HG02970 (cell line): Measurements from ENCODE around the gene ARHGAP10.

Source experiments
- ATAC-seq: cut with Tn5 transposase; IDR thresholded peaks from one replicate; pipeline ENCODE4 v1.9.1; 2021; ENCODE audit warnings: mild to moderate bottlenecking, moderate library complexity, moderate number of reproducible peaks; ENCODE audit not compliant: unreplicated experiment, low FRiP score

The ARHGAP10 gene

DNA sequence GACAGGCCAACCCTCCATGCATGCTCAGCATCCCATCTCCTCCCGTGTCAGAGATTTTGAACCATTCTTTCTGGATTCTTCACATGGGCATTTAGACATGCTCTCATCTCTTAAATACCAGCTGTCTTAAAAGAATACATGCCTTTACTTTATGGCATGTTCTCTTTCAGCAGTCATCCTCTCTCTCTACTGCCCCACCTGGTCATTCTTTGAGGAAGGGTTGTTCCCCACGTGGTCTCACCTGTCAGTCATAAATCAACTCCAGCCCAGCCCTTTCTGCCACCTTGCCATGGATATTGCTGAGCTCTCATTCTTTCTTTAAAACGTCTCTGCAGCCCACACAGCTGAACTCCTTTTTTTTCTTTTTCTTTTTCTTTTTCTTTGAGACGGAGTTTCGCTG is 111.3 kb downstream of the ARHGAP10 start:
- no peak for ATAC-seq

DNA sequence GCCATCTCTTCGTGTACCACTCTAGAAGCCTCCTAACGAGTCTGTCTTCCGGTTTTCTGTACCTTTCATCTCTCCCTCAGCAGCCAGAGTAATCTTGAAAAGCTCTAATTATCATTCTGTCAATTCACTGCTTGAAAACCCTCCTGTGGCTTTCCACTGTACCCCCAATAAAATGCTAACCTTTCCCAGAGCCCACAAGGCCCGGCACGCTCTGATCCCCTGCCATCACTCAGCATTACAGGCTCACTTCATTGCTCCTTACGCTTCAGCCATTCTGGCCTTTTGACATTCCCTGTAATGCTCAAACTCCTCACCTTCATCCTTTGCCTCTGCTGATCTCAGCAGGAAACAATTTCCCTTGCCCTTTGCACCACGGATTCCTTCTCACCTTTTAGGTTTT is 112.9 kb downstream of the ARHGAP10 start:
- no peak for ATAC-seq

DNA sequence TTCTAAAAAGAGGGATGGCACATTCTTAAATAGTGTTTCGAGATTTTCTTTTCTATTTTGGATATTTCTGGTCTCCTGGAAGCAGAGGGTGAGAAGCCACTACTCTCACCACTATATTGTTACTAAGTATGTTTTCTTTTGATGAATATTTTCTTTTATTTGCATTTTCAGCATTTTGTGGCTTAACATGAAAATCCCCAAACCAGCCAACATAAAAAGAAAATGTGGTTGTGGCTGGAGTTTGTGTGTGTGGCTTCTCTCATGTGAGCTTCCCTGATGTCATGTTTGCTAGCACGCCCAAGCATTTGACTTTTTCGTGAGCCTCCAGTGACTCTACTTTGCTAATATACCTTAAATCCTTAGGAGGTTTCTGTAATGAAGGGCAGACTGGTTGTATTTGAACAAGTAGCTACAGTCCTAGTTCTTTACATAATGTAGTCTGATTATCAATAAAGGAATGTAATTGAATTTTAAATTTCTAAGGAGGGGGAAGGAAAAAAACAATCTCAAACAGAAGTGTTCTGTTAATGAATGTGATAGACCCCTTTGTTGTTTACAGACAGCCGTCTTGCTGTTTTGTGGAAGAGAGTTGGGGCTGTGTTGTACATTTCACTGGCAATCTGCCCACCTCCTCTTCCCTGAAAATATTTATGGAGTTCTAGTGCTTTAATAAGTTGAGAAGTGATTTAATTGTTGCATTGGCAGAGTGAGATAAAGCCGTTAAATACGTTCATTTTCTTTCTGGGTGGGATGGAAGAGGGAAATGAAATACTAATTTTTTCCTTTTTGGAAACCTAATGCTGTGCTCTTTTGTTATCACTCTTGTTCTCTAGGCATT is 114.6 kb downstream of the ARHGAP10 start:
- ATAC-seq: no peak

DNA sequence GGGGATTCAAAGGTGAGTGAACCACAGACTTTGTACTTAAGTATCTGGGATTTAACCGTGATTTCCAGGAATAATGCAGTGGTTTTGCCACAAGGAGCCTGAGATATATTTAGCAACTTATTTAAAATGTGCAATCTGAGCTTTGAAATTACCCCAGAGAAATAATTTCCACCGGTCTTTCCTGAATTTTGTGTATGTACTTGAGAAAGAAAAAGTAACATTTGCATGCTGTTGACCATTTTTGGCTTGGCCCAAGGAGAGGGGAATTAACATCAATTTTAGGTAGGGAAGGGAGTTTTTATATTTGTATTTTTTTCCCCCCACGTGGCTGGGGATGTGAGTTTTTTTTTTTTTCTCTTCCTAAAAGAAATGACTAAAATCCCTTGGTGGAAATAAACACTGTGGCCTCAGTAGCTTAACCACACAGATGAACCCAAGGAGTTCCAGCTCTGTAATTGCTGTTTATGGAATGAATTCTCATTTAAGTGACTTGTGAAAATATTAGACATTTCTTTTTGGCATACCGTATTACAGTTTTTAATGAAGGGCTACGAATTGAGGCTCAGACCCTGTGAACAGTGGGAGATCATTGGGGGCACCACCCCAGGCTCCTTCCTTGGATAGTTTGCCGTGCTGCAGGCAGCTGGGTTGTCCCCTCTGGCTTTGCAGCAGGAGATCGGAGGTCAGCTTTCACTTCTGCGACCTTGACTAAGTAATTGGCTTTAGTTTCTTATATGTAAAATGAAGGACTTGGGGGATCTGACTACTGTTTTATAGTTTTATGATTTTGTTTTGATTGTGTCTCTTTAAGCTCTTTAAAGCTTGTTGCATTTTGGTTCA is 116.1 kb downstream of the ARHGAP10 start:
- no peak for ATAC-seq

DNA sequence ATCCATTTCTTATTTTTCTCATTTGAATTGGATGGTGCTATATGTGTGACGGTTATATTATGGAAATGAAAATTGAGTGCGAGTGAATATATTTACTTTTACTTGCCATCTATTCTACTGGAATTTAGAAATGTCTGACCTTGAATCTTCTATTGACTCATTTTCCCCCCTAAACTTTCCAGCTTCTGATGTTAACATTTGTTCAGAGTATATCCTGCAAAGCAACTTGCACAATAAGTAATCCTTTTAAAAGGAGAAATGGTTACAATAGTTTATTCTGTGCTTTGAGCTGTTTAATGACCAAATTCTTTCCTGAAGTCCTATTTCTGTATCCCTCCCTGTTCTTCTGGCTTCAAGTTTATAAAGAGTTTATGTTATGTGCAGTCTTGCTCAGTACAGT is 116.7 kb downstream of the ARHGAP10 start:
- ATAC-seq: no peak

DNA sequence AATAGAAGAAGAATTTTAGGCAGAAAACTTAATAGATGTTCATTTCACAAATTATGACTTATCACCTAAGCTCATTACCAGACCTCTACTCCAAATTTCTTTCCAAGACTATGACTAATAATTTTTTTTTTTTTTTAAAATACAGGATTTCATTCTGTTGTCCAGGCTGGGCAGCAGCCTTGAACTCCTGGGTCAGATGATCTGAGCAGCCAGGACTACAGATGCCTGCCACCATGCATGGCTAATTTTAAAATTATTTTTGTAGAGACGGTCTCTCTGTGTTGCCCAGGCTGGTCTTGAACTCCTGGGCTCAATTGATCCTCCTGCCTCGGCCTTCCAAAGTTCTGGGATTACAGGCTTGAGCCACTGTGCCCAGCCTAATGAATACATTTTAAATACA is 119.2 kb downstream of the ARHGAP10 start:
- no peak for ATAC-seq

DNA sequence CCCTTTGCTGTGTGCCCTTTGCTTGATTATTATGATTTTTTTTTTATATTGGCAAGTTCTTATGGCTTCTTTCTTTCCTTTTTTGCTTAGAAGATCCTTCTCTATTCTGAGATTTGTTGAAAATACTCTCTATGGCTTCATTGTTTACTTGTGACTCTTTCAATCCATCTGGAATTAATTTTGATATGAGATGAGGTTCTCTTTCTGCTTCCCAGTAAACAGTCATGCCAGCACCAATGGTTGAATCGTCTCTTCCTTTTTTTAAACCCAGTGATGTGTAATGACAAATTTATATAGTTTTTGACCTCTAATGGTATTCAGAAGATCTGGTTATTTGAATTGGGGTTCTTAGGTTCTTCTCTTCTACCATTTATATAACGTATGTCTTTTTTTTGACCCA is 121.8 kb downstream of the ARHGAP10 start:
- no peak for ATAC-seq

DNA sequence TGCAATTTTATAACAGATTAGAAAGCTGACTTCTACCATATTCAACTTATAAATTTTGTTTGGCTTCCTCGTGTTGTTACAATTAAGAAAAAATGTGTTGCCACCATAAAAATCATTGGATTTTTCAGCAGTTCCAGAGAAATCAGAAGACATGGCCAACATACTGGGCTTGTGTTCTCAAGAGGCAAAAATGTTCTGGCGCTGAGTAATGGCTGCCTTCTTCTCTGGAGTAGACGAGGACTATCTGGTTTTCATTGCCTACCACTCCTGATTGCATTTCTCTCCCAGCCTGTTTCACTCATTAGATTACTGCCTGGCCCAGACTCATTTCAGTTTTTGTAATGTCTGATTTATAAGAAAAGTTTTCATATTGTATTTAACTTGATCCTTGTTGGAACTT is 122.3 kb downstream of the ARHGAP10 start:
- ATAC-seq: no peak

DNA sequence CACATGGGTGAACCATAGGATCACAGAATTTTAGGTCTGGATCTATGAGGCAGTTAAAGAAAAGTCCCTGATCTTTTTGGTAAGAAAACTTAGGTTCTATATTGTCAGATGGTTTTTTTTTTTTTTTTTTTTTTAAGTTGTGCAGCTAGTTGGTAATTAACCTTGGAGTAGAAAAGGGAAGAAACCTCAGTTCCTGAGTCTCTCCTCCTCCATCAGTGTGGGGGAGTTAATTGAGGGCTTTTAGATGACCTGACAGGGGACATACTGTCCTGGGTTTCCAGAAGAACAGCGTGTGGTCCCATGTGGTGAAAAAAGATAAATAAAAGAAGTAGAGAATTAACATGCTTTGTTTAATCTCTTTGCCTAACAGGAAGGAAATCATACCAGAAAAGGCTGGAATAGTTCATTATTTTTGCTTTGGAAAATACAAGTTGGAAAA is 123.7 kb downstream of the ARHGAP10 start:
- ATAC-seq: no peak

DNA sequence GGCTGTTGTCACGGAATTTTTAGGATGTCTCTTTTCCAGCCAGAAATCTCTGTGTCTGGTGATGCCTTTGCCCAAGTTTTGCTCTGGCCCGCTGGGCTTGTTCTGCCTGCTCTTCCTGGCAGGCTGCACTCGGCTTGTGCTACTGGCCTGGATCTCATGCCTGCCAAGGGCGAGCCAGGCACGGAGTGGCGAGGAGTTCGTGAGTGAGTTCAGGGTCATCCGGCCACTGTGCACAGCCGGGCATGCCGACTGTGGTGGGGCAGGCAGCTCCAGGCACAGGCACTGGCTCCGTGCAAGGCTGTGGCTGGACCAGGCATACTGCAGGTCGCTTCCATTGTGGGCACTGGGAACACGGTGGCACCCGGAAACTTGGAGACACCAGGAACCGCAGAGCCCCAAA is 129.1 kb downstream of the ARHGAP10 start:
- ATAC-seq: no peak

DNA sequence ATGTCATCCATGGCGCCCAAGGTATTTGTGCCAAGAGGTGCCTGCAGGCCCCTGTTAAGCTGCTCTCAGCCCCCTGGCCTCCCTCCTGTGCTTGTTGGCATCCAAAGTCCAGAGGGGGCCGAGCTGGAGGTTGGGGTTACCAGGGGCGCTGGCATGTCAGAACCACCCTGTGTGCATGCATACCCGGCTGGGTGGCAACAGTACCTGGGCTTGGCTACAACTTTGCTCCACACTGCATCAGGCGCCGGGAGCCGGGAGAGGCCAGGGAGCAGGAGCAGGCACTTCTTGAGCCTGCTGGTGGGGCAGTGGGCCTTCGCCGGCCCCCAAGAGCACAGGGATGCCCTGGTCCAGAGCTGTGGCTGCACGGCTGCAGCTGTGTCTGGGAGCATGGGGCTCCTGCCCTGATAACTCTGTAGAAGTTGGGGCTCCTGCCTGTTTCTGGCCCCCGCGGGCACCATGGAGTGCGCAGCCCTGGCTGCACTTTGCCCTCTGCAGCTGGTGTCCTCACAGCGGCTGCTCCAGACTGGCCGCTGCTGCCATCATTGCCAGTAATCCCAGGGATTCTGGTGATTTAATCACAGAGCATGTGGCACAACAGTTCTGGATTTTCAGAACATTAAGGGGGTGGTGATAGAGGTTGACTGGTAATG is 130.3 kb downstream of the ARHGAP10 start:
- ATAC-seq: no peak

DNA sequence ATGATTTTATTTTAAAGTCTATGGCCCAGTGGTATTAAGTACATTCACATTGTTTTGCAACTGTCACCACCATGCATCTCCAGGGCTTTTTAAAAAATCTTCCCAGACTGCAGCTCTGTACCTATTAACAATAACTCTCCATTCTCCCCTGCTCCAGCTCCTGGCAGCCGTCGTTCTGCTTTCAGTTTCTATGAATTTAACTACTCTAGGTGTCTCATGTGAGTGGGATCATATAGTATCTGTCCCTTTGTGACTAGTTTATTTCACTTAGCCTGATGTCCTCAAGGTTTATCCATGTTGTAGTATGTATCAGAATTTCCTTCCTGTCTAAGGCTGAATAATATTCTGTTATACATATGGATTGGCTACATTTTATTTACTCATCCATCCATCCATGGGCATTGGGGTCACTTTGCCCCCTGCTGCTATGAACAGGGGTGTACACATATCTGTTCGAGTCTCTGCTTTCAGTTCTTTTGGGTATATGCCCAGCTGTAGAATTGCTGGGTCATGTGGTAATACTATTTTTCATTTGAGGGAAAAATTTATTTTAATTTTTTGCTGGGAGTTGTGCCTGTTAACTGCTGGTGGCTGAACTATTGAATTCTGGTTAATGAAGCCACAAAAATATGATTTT is 131.3 kb downstream of the ARHGAP10 start:
- ATAC-seq: no peak

DNA sequence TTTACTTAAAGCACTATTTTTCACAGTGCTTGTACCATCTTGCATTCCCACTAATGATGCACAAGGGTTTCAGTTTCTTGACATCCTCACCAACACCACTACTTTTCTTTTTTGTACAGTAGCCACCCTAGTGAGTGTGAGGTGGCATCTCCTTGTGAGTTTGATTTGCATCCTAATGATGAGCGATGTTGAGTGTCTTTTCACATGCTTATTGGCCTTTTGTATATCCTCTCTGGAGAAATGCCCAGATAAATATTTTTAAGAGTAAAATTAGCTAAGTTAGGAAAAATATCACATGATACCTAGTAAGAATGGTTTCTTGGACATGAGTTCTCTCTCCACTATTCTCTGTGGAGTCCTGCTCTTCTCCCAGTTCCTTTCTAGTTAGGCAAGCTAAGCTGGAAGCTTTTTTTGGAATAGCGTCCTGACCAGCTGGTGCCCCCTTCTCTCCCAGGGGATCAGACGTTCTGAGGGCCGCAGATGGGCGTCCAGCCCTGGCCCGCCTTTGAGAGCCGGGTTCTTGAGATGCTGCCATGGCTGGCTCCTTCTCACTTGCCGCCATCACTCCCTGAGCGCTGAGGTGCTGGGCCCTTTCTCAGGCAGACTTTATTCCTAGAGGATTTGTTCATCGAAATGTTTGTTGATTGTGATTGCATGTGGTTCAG is 132.1 kb downstream of the ARHGAP10 start:
- ATAC-seq: no peak

DNA sequence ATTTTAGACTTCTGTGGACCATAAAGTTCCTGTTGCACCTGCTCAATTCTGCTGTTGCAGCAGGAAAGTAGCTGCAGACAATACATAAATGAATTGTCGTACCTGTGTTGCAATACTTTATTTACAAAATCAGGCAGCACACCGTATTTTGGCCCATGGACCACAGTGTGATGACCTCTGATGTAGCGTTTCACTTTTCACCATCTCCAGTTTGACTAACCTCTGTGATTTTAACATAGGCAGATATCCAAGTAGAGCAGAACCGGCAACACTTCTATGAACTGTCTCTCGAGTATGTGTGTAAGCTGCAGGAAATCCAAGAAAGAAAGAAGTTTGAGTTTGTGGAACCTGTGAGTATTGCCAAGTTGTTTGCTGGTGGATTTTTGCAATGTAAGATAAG is 132.7 kb downstream of the ARHGAP10 start:
- ATAC-seq: no peak

DNA sequence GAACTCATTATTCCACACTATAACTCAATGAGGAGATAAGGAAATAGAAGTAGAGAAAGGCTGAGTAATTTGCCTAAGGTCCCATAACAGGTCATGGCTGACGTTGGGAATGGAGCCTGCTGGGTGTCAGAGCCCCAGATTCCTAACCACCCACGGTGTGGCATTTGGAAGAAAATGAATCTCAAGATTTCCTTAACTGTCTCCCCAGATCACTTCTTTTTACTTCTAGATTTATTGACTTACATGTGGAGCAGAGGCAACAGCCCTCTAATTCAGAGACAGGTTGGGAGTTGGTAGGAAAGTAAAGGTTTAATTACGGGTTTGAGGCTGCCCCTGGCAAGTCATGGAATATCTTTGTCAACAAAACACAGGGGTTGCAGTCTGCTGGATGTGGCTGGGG is 134.0 kb downstream of the ARHGAP10 start:
- no peak for ATAC-seq

DNA sequence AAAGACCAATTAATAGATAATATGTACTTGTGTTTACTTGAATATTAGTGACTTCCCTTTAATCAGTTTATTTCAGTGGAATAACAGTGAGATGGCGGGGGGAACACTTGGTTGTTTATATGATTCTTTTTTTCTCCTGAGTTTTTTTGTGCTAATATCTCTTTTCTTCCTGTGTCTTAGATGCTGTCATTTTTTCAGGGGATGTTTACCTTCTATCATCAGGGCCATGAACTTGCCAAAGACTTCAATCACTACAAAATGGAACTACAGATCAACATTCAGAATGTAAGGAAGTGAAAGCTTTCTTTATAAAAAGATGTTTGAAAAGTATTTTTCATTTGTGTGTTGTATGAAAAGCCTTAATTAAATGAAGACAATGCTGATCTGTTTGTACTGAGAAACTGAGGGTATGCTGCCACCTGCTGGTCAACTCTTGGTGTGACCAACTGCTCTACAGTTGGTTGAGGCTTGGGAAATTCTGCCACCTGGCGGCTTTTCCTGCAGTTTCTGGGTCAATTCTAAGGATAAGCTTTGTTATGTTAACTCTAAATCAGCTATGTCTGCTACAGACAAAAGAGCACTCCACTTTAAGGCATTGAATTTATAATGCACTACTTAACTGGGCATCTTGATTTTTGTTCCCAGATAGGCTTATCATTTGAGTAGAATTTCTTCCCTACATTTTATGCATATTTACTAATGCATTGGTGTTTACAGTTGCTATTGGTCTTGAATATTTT is 134.8 kb downstream of the ARHGAP10 start:
- ATAC-seq: peak; percentile 81

DNA sequence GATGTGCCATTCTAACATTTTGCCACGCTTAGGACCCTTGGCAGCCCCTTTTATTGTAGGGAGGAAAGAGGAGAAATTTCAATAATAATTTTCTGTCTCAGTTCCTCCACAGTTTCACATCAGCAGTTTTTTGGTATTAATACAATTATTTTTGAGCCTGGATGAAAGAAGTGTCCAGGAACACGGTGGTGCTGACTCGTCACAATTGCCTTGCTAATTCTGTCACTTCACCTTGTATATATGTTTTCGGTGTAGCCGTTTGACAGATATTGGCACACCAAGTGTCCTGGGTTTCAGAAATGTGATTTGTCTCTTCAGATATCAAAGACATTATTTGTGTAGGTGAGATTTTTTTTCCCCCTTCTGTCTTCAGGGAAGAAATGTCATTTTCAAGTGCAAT is 142.2 kb downstream of the ARHGAP10 start:
- ATAC-seq: no peak

DNA sequence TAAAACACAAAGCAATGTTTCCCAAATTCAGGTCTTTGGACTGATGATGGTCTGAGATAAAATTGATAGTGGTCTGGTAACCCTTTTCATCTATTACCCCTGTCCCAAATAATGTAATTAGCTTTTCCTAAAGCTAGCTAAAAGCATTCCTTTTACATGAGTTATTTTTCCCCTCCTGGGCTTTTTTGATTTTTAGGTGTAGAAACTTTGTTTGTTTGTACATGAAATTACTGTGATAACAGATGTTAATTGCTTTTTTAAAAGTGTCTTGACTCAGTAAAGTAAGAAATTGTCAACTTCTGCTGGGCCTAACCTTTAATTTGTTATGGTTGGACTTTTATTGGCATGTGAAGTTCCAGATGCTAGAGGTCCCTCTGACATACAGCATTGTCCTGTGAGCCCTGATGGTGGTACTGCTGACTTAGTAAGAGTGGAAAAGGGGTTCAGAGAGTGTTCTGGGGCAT is 145.5 kb downstream of the ARHGAP10 start:
- ATAC-seq: no peak

DNA sequence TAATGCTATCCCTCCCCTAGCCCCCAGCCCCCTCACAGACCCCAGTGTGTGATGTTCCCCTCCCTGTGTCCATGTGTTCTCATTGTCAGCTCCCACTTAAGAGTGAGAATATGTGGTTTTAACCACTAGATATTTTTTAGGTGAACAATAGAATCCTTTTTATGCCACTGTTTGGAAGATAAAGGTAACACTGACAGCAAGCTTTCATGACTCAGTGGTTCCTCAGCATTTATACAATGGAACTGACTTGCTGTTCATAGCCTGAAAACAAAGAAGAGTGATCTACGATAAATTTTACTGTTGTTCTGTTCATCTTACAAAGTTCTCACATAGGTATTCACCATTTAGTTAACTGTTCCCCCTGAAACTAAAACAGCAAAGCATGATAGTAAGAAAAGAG is 147.8 kb downstream of the ARHGAP10 start:
- no peak for ATAC-seq
